ENCODE measurements around the gene MYO1H.
"Not testable (repeated sequence)": the region's sequence is repeated elsewhere in the genome, so short reads cannot be mapped to it uniquely, and the experiment has no call there.

The MYO1H gene, protein sequence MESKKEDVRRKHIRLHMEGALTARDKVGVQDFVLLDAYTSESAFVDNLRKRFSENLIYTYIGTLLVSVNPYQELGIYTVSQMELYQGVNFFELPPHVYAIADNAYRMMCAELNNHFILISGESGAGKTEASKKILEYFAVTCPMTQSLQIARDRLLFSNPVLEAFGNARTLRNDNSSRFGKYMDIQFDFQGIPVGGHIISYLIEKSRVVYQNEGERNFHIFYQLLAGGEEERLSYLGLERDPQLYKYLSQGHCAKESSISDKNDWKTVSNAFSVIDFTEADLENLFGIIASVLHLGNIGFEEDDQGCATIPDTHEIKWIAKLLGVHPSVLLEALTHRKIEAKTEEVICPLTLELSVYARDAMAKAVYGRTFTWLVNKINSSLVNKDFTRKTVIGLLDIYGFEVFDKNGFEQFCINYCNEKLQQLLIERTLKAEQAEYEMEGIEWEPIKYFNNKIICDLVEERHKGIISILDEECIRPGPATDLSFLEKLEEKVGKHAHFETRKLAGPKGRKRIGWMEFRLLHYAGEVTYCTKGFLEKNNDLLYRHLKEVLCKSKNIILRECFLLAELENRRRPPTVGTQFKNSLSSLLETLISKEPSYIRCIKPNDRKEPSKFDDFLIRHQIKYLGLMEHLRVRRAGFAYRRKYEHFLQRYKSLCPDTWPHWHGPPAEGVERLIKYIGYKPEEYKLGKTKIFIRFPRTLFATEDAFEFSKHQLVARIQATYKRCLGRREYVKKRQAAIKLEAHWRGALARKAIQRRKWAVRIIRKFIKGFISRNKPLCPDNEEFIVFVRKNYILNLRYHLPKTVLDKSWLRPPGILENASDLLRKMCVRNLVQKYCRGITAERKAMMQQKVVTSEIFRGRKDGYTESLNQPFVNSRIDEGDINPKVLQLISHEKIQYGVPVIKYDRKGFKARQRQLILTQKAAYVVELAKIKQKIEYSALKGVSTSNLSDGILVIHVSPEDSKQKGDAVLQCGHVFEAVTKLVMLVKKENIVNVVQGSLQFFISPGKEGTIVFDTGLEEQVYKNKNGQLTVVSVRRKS

GRCh38 chr12:109347589-109347988, at the start of gene MYO1H:
TSS of gene MYO1H (plus strand) at chr12:109347900. CDS start at chr12:109347961, 61 bp downstream.
- DNase-seq: no peak

DNA sequence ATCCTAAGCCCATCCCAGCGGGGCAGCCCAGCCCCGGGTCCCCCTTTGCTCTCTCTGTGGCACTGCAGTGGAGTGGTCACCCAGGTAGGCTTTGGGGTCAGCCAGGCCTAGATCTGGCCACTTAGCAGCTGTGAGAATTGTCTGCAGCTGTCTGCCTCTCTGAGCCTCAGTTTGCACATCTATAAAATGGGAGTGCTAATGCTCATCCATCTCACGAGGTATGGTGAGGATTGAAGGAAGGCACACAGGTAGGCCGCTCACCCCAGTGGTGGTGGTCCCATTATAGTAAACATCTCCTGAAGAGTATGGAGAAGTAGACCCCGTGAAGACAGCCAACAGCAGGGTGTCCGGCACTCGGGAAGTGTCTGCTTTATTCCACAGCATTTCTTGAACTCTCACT, 47.9 kb upstream of the MYO1H start:
- no peak for DNase-seq

- no peak for DNase-seq
Measured at GRCh38 chr12:109301643-109302168, 46.0 kb upstream of the MYO1H start.

DNA sequence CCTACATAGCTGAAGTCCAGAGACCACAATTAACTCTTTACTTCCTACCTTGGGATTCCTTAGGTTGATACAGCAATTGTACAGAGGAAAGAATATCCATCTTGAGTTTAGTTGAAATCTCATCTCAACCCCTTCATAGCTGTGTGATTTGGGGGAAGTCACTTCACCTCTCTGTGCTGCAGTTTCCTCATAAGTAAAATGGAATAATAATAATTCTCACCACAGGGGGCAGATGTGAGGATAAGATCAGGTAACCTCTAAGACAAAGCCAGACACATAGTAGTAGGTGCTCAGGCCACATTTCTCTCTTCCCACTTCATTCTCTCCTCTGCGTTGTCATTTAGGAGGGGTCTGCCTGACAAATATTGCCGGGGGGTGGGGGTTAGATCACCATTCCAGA, 45.3 kb upstream of the MYO1H start:
- DNase-seq: no peak

- DNase-seq: no peak
Measured at GRCh38 chr12:109302770-109303169, 44.9 kb upstream of the MYO1H start.

- DNase-seq: no peak
Measured at GRCh38 chr12:109304485-109304884, 43.2 kb upstream of the MYO1H start.

GRCh38 chr12:109305547-109305946, 42.2 kb upstream of the MYO1H start:
- DNase-seq: no peak

DNA sequence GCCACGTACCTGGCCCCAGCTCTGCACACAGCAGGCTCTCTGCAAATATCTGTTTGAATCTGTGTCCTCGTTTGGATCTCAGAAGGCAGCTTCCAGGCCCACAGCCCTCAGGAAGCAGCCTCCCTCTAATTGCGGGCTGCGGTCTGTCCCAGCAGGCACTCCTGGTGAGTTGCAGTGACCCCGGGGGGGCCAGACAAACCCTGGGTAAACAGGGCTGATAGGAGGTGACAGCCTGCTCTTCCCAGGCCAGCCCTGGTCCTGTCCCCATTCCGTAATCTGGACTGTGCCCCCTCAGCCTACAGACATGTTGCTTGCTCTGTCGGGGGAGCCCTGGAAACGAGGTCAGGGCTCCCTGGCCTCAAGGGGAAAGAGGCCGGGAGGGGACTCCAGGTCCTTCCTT, 40.6 kb upstream of the MYO1H start:
- DNase-seq: no peak

DNA sequence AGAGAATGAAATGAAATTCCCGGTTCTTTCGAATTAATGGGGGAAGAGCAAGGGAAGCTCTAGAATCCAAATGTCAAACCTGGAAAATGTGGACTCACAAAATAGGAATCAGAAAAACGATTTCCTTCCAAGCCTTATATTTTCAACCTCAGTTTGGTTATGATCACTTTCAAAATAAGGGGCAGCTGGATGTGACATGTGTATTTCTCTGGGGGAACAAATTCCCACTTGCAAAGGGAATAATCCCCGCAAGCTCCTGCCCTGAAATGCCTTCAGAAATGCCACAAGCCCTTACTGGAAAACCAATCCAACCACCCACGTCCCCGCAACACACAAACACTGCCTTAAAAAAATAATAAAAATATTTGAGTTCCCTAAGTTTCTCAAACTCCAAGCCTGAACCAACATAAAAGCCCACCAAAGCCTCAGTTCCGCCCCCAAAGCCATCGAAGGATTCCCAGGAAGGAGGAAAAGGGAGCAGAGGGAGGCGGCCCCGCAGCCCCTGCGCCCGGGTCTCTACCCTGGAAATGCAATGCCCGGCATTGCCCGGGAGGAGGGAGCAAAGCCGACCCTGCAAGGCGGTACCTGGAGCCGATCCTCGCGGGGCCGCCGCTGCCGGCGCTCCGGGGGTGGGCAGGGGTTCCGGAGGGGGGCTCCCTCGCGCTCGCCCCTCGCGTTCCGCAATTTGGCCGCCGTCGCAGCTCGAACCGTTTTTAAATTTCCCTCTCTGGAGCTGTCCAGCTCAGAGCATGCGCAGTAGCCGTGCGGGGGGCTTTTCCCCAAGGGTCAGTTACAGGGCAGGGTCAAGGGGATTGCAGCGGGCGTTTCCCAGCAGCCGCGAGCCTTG, 38.9 kb upstream of the MYO1H start, which contains the start of gene FOXN4:
TSS of gene FOXN4 (minus strand) at position 751 of the 847 bp plus-strand sequence. CDS start 963 bp downstream, outside the sequence.
- no peak for DNase-seq

GRCh38 chr12:109309381-109310246, 38.1 kb upstream of the MYO1H start:
- DNase-seq: no peak

DNA sequence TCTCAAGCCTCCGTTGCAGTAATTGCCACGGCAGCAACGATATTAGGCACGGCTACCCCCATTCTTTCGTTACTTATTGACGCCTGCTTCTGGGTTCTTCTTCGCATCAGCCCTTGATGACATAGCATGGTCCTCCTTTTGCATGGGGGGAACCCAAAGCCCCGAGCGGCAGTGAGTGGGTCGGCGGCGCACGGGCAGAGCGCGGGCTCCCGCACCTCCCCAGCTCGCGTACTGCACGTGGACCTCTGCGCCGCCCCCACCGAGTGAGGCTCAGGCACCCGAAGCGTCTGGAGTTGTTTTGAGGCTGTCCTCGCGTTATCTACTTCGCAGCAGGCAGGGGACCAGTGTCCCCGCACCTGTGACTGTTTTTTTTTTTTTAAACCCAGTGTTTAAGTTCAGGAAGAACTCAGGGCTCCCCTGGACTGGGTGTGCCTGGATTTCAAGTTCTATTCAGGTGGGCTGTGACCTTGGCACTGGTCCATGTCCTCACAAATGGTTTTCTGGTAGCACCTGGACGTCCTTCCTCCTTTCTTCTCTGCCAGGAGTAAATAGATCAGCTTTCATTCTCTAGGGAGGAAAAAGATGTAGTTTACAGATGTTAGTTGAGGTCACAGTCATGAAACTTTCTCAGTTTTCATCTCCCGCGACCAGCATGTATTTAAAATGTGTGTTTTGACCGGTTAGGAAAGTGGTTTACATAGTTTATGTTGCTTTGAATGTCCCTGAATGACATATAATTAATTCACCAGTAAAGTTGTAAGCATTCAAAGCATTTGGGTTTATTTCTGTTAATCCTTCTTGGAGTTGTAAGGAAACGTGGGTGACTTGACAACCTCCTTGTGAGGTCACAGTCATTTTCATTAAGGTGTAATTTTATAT, 37.2 kb upstream of the MYO1H start:
- no peak for DNase-seq

DNA sequence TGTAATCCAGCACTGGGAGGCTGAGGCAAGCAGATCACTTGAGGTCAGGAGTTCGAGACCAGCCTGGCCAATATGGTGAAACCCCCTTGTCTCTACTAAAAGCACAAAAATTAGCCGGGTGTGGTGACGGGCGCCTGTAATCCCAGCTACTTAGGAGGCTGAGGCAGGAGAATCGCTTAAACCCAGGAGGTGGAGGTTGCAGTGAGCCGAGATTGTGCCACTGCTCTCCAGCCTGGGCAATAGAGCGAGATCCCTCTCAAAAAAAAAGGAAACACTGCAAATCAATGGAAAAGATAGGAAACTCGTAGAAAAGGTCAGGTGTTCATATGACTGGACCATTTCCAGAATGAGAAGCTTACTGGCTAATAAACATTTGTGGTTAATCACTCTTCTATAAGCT, 26.4 kb upstream of the MYO1H start:
- not testable (repeated sequence) for DNase-seq

DNA sequence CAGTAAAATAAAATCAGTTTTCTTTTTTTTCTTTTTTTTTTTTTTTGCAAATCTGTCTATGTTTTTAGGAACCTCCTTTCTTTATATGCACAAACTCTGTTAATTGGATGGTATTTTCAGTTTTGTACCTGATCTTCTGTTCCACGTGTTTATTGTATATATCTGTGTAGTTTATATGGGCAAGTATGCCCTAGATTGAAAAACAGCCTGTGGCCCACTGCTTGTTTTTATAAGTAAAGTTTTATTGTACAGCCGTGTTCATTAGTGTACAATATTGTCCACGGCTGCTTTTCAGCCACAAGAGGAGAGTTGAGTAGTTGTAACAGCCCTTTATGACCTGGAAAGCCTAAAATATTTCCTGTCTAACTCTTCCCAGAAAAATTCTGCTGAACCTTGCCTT, 18.7 kb upstream of the MYO1H start:
- DNase-seq: no peak

- no peak for DNase-seq
Measured at GRCh38 chr12:109329686-109330085, 18.0 kb upstream of the MYO1H start.

GRCh38 chr12:109330282-109331230, 17.1 kb upstream of the MYO1H start:
- DNase-seq: no peak

DNA sequence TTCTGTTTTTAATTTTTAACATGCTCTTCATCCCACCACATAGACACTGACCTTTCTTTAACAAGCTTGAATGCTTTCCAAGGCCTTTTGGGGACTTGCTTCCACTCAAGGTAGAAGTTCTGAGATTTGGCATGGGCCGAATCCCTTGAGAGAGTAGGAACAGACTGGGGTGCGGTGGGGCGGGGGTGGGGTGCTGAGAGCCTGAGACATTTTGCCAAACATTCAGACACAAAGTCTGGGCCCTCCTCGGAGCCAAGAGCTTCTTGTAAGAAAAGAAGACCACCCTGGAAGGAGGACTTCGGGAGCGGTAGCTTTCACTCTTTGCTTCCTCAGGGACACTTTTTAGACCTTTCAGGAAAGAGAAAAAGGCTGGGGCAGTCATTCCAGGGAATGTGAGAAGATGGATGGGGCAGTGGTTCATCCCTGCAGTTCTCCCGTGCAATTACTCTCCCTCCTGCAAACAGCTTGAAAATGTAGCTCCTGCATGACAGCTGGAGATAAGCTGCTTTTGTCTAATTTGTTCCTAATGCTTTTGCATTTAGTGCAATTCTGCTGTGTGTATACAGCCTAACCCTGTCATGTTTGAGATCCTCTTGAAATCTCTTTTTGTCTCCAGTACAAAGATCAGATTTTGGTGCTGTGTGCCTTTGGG, 16.3 kb upstream of the MYO1H start:
- DNase-seq: no peak

DNA sequence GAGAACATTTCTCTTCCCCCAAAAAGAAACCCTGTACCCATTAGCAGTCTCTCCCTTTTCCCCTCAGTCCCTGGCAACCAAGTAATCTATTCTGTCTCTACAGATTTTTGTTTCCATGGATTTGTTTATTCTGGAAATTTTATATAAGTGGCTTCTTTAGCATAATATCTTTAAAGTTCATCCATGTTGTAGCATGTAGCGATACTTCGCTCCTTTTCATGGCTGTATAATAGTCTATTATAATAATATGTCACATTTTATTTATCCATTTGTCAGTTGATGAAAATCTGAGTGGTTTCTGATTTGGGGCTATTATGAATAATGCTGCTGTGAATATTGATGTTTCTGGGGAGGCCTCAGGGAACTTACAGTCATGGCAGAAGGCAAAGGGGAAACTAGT, 12.8 kb upstream of the MYO1H start:
- no peak for DNase-seq

- no peak for DNase-seq
Measured at GRCh38 chr12:109336593-109336992, 11.1 kb upstream of the MYO1H start.
